ENCODE results near the gene CELF4. TPM values are rescaled to one million over a fixed set of nuclear protein-coding genes. Genes with fewer than 3 reads are reported as not detected.
A peak's percentile ranks its signal among the peaks of the same experiment; 100 is the strongest.
"Not testable (repeated sequence)": the region's sequence is repeated elsewhere in the genome, so short reads cannot be mapped to it uniquely, and the experiment has no call there.

Gene CELF4
- polyA plus RNA-seq, 1 donor = 2.9 TPM

DNA sequence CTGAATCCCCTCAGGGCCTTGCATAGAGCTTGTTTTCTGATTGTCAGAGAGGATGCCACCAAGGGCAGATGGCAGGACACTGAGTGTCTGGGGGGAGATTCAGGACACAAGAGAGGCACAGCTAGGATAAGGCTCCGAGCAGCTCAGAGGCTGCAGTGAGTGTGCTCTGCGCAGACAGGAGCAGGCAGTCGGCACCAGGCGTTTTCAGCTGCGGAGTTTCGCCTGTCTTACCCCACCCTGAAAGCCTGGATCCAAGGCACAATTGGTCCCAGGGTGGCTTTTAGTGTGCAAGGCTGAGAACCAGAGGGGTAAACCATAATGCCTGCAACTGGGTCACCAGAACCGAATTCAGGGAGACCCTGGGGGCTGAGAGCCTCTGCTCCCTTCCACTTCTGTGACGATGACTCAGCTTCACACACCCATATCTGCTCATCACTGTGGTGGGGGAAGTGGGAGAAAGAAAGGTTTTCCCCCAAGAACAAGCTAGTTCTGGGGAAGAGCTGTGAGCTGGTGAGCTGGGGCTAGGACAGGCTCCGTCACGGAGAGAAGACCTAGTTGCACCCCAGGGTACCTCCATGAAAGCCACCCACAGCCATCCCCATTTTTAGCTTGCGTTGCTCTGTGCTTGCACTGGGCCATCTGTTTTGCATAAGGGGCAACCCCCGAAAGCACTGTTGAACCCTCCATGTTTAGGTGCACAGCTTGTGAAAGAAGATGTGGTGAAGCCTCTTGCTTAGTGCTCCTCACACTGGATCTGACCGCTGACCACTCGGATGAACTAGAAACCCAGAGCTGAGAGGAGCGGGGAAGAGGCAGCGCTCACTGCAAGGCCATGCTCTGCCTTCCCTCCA is 173.7 kb downstream of the CELF4 start:
- no peak for DNase-seq

DNA sequence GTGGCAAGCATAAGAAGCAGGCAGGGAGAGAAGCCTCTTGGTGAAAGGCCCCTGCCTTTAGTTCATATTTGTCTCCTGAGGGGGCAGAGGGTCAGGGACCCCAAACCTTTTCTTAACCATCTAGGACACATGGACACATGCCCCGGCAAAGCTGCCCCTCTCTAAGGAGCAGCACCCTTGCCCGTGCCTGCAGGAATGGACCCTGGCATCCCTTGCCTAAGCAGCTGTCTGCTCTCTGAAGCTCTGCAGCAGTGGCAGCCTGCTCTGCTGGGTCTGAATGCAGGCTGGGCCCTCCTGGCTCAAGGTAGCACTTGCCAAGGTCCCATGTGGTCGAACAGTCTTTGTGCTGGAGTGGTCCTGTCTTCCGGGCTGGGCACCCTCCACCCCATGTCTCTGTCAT is 174.4 kb downstream of the CELF4 start:
- no peak for DNase-seq

DNA sequence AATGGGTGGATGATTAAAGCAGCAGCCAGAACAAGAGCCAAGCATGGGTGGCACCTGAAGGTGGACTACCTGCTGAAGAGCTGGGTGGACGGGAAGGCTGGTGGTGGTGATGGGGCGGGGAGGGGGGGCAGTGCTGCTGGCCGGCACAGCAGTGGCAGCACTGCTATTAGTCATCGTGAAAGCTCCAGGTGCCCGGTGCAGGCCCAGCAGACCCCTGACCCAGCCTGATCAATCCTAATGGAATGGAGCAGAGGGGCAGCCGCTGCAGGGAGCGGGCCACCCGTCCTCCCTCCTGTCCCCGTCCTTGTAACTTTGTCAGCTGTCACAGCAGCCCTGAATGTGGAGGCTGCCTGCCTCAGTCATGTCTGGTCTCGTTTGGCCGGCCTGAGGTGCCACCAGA is 174.9 kb downstream of the CELF4 start:
- no peak for DNase-seq

DNA sequence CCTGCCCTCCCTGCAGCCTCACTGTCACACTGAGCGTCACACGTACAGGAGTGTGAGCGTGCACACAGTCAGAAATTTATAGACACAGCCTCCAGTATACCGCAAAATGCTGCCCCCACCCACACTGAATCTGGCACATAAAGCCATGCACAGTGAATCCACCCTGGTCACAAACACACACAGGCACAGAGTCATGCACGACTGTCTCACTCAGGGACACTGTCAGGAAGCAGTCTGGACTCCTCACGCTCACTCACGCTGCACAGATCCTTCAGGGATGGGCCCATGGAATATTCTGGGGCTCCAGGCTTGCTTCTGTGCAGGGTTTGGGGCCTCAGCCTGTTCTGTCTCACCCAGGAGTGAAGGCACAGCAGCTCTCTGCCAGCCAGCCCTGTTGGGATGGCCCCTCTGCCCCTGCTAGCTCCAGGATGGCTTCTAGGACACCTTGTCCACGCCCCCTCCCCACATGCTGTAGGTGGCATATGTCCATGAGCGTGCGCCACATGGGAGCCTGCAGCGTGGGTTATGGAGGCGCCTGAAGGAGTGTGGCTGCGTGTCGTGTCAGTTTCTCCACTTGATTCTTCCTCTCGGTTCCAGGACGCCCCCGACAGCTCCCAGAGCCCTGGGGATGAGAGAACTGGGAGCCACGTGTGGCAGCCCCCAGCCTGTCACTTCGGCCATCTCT is 175.8 kb downstream of the CELF4 start:
- no peak for DNase-seq

DNA sequence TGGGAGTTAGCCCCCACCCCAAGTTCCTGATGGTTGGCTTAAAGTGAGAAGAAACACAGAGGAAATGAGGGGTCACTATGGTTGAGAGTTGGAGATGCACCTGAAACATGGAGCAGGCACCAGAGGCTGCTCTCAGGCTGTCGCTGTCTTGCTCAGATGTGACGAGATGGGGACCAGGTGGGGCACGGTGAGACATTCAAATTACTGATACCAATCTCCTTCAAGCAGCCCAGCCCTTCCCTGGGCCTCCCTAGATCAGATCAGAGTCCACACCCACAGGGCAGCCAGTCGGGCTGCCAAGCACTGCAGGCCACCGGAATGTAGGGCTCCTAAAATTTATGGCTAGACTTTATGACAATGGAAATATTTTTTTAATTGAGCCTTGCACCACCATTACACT is 176.6 kb downstream of the CELF4 start:
- DNase-seq = no peak

DNA sequence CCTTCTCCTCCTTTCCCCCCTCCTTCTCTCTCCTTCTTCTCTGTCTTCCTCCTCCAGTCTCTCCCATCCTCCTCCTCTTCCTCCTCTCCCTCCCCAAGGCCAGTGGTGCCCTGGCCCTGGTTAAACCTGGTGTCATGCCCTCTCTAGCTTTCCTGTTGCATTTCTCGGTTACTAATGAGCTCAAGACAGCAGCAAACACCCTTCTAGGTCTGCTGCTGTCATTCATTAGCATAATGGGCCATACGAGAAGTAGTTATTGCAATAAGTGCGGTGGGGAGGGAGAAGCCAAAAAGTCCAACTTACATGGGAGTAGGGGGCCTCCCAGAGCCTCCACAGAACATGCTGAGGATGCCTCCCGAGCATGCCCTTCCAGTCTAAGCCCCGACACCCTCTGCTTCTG is 177.2 kb downstream of the CELF4 start:
- DNase-seq = no peak

DNA sequence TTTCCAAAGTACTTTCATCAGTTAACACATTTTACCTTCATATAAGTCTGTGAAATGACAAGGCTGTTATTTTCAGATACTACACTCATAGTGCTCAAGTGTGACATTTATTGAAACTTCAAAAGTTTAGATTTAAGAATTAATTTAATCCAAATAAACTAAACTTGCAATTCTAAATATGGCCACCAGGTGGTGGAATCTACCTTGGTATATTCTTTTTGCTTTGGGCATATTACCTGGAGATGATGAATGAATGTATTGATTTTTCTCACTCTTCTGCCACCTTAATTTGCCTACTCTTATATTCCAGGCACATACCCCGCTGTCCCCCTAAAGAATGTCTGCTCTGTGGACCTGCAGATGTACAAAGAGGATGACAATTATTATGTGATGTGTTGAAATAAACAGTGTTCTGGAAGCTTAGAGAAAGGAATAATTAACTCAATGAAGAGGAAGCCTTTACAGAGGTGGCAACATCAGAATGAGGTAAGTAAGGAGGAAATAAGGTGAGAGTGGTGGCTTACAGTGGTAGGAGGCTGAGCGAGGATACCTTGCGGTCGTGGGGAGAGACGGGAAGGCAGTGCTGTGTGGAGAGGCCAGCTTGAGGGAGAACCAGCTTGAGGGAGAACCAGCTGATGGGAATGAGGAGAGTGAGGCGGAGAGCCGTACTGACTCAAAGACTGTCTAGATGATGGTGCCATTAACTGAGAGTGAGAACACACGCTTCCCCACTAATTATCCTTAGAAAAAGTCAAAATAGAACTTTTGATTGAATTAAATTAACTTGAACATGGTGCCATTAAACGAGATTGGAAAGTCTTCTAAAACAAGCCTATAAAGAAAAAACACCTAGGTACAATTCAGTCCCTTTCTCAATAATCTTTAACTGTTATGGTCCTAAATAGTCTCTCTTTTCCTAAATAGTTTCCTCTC is 179.5 kb downstream of the CELF4 start:
- DNase-seq = peak; percentile 30

DNA sequence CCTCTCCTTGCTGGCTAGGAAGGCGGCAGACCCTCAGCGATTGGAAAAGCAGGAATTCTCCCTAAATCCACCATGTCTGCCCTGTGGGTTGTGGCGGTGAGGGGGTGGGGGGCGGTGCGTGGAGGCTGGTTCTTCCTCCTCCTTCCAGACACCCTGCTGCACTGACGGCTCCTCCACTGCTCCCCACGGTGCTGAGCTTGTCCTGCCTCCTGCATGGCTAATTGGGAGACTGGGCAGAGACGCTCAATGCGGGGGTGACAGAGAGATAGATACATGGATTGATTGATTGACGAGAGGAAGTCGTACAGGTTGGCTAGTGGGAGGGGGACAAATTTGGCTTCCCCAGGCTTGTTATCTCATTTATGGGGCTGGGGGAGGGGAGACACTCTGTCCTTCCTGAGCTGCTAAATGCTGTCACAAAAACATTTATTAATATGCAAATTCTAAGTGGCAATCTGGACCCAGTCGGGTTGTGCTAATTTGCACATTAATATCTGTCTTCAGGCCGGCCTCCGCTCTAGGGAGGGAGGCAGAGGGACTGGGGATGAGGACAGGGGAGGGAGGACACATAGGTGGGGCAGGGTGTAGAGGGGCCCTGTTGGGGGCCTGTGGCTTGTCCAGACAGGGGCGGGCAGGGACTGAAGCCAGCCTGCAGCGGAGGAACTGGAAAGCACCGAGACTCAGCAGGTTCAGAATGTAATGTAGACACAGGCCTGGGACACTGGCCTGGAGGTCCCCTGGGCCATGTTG is 181.6 kb downstream of the CELF4 start:
- DNase-seq = no peak

DNA sequence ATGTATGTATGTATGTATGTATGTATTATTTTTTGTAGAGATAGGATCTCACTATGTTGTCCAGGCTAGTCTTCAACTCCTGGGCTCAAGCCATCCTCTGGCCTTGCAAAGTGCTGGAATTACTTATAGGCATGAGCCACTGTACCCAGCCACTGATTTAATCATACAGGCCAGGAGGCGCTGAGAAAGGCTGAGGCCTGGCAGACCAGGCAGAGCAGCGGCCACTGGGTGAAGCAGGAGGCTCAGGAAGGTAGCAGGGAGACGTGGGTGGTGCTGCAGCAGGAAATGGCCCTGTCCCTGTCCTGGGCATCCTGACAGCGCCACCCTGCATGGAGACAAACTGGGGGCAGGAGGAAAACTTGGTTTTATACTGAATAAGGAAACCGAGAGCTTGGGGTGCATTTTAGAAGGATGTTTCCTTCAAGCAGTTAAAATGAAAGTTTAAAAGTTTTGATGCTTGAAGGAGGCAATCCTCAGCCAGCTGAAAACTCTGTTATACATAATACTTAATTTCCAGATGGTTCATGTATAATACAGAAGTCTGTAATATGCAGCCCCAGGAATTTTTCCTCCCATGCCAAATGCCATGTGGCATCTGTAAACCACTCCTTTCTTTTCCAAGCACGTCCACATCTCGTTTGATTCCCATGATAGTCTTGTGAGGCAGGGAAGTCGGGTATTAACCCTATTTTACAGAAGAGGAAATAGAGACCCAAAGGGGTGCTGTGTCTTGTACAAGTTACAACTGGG is 182.4 kb downstream of the CELF4 start:
- no peak for DNase-seq

DNA sequence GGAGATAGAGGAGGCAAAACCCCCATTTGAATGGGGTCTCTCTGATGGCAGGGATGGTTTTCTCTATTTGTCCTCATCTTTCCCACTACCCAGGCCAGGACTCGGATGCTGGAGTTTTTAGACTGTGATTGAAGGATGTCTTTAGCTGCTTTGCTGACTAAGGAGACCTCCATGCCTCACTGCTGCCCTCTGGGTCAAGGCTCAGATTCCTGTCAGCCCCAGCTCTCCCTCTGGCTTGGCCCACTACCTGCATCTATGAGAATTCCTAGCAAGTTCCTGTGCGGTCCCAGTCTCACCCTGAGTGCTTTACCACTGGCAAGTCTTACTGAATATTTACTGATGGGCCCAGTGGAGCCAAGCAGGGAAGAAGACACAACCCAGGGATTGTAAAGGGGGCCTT is 184.0 kb downstream of the CELF4 start:
- DNase-seq = no peak

DNA sequence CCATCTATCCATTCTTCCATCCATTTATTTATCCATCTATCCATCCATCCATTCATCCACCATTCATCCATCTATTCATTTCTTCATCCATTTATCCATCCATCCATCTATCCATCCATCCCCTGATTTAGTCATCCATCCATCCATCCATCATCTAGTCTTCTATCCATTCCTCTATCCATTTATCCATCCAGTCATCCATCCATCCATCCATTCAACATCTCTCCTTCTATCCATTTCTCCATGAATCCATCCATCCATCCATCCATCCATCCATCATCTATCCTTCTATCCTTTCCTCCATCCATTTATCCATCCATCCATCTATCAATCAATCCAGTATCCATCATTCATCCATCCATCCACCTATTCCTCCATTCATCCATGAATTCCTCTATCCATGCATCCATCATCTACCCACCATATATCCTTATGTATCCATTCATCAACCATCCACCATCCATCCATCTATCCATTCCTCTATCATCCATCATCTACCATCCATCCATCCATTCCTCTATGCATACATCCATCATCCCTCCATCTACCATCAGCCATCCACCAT is 185.0 kb downstream of the CELF4 start:
- no peak for DNase-seq

DNA sequence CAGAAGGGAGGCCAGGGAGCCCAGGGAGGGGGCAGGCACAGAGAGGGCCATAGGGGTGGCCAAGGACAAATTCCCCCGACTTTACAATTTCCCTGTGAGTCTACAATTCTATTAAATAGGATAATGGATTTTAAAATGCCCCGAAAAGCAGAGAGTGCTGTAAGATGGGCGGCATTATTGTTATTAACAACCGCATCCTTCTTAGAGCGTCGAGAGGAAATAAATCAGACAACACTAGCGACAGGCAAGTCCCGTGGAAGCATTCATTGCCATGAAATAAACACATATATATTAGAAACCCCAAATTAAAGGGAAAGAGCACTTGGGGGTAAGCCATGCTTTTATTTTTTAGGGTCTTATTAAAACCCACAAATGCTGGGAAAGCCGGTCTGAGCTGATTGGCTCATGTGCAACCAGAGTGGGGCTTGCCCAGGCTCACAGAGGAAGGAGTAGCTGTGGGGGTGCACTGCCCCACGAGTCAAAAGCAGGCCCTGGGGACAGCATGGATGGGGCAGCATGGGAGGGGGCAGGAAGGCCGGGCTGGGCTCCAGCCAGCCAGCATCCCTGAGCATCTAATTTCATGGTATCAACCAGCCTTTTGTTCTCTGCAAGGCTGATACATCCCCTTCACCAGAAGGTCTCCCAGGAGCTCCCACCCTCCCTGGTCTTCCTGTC is 187.1 kb downstream of the CELF4 start:
- no peak for DNase-seq

DNA sequence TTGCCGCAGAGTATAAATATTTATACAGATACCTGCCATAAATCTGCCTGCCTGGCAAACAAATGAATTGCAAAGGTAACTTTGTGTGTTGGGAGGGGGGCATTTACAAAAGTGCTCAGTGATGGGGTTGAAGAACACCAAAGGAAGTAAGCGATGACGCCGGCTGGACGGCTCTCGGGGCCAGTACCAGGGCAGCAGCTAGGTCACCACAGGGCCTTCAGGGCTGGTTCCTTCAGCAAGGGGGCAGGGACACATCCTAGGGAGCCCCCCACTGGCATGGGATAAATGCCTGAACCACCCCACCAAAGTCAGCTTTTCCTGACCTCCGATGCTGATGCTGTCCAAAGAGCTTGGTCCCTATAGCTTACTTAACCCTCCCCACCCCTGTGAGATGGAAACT is 190.4 kb downstream of the CELF4 start:
- DNase-seq = no peak

DNA sequence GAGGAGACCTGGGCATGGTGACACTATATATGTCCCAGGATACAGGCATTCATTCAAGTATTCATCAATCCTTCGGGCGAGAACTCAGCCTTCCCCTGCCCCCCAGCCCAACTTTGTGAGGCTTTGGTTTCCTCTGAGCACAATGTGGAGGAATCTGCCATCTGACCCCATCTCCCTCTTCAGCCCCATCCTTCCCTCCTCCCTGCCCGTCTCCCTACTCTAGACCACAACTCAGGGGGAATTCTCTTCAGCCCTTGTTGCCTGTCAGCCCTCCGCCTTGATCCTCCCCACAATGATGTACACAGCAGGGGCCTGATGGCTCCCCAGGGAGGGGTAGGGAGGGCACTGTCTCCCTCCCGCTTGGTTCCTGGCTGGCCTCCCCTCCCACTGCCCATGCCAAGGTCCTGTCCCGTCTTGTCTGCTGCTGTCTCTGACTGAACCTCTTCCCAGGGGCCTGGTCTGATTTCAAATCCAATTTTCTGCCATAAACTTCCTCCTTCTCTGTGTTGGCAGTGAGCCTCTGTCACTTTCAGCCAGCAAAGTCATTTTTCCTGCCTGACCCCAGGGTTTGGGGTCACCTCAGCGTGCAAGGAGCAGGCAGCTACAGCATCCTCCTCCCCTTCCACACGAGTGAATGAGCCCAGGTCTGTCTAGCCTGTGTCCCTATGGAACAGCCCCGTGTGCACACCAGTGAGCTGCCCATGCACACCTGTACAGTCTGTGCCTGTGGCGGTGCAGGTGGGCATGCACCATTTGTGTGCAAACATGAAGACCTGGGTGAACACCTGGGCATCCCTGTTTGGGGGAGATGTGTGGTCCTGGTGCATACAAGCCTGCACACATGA is 197.3 kb downstream of the CELF4 start:
- no peak for DNase-seq

DNA sequence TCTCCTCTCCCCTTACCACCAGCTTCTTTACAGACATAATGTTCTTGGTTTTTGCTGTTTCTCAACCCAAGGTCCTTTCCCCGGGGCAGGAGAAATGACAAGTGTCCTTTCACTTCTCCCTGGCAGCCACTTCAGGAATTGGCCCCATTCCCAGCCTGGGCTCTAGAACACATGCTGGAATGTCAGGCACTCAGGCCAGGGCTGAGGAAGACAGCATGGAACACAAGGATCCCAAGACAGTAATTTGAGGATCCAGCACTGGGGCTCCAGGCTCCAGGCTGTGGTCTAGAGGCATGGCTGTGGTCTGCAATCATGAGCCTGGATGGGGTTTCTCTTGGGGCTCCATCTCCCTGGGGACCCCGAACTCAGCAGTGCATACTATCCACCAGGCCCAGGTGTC is 201.4 kb downstream of the CELF4 start:
- no peak for DNase-seq

DNA sequence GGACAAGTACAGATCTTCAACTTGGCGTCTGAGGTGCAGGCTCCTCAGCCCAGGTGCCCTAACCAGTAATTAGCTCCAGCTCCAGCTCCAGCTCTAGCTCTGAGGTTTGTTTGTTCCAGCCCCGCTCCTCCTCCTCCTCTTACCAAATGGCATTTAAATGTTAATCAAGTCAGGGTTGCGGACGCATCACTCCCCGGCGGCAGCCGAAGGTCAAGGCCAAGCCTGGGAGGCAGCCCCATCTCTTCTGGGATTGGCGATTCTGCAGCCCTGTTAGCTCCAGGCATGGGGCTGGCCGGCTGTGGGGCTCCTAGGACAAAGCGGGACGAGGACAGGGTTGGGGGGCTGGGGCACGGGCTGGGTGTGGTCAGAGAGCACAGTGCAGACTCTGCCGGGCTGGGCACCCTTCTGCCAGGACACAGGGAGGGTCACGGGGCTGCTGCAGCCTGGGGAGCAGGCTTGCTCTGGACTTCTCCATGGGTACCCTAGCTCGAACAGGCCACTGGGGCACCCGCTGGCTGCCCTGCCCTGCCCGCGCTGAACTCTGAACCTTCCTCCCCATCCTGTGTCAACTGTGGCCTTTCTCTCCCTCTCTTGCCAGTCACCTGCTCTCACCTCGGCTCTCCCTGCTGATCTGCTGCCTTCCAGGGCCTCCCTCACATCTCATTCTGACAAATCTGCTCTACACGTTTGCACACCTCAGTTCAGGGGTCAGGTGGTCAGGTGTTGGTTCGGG is 203.3 kb downstream of the CELF4 start:
- no peak for DNase-seq

DNA sequence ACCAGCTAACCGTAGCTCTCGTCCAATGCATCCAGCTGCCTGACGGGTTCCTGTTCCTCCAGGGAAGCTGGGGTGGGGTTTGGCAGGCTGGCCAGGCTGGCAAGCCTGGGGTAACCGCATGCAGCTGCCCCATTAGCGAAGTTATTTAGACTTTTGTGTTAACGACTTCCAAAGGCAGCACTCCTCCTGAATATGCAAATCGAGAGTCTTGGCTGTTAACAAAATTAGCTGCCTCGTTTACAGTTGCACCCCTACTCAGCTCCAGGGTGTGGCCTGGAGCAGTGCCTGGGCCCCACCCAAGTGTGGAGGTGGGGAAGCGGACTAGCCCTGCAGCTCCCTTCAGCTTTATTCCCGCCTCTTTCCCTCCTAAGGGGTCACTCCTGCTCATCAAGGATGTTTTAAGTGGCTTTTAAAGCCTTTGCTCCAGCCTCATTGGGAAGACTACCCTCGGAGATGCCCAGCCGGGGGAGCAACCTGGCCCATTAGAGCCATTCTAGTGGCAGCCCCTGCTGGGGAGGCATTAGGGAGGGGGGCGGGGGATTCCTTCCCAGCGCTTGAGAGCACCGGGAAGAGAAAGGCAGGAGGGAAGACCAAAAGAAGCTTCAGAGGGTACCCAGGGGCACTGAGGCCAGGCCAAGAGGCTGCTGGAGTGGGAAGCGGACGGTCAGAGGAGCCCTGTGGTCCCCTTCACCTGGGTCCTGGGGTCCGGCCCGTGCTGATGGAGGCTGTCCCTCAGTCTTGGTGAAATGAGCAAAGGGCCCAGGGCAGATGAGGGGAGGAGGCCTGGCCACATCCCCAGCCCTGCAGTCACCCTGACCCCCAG is 204.1 kb downstream of the CELF4 start:
- DNase-seq = no peak

DNA sequence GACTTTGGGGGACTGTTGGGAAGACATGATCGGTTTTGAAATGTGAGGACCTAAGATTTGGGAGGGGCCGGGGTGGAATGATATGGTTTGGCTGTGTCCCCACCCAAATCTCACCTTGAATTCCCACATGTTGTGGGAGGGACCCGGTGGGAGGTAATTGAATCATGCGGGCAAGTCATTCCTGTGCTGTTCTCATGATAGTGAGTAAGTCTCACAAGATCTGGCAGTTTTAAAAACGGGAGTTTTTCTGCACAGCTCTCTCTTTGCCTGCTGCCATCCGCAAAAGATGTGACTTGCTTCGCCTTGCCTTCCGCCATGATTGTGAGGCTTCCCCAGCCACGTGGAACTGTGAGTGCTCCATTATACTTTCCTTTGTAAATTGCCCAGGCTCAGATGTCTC is 207.5 kb downstream of the CELF4 start:
- not testable (repeated sequence) for DNase-seq
